Astrocyte of the spinal cord (primary cell): ENCODE measurements around the gene CEP192.
A peak's percentile ranks its signal among the peaks of the same experiment; 100 is the strongest.

Experiments used
- DNase-seq: peaks from one replicate; pipeline ENCODE4 v3.0.0; 2011; ENCODE audit warnings: low read depth, low spot score
- H3K4me3 ChIP-seq: 2 replicates; pipeline ENCODE4 v1.5.1; 2011; ENCODE audit warnings: low read depth, mild to moderate bottlenecking, low read length, moderate library complexity
- in situ Hi-C: cut with HindIII; loops from 2 replicates; pipeline ENCODE4 v1.10.0; 2017; ENCODE audit warnings: low sequenced_read_pairs
- TF ChIP-seq, protein P1 (sequence below): IDR thresholded peaks from 2 replicates; pipeline ENCODE4 v1.5.1; 2012; ENCODE audit warnings: low read depth, mild to moderate bottlenecking, low read length, inconsistent platforms

The CEP192 gene

GRCh38 chr18:13134551-13135401 is 143.6 kb downstream of the CEP192 start:
- no peak overlapping the region for H3K4me3 ChIP-seq
- no peak for DNase-seq
- TF ChIP-seq, protein P1, sequence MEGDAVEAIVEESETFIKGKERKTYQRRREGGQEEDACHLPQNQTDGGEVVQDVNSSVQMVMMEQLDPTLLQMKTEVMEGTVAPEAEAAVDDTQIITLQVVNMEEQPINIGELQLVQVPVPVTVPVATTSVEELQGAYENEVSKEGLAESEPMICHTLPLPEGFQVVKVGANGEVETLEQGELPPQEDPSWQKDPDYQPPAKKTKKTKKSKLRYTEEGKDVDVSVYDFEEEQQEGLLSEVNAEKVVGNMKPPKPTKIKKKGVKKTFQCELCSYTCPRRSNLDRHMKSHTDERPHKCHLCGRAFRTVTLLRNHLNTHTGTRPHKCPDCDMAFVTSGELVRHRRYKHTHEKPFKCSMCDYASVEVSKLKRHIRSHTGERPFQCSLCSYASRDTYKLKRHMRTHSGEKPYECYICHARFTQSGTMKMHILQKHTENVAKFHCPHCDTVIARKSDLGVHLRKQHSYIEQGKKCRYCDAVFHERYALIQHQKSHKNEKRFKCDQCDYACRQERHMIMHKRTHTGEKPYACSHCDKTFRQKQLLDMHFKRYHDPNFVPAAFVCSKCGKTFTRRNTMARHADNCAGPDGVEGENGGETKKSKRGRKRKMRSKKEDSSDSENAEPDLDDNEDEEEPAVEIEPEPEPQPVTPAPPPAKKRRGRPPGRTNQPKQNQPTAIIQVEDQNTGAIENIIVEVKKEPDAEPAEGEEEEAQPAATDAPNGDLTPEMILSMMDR = no peak
- in situ Hi-C loops = no loop called here

GRCh38 chr18:13136056-13136903 is 145.1 kb downstream of the CEP192 start:
- in situ Hi-C loops = no loop called here
- peak; percentile 21 for DNase-seq
- peak overlapping the region; percentile 44 for H3K4me3 ChIP-seq
- TF ChIP-seq, protein P1 = no peak

DNA sequence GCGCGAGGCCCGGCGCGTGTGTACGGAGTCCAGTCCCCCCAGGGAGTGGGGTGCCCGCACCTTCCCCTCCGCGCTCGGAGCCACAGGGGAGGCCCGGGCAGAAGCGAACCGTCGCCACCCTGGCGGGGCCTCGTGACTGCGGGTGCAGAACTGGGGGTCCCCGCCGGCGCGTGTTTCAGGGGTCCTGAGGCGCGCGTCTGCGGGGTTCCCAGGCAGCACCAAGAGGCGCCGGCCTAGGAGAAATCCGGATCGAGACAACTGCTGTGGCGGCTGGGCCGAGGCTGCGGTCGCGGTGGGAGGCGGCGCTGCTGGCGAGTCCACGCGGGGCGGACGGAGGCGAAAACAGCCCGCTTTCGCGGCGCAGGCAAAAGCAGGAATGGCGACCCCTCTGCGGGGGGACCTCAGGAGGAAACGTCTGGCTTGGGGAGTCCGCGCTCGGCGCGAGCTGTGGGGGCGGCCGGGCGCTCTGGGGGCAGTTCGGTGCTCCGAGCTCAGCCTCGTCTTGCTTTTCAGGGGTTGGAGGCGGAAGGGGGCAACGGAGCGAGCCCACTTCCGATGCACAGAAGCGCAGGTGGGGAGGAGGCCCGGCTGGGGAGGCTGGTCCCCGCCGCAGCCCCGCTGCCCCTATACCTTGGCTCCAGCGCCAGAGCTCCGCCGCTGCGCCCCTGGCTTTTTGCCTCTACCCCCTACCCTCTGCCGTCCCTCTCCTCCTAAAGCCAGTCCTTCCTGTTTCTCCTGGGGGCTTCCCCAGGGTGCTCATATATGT is 145.9 kb downstream of the CEP192 start:
- peak overlapping the region; percentile 44 for H3K4me3 ChIP-seq
- DNase-seq = peak; percentile 10
- in situ Hi-C loops = no loop called here
- TF ChIP-seq, protein P1 = no peak

DNA sequence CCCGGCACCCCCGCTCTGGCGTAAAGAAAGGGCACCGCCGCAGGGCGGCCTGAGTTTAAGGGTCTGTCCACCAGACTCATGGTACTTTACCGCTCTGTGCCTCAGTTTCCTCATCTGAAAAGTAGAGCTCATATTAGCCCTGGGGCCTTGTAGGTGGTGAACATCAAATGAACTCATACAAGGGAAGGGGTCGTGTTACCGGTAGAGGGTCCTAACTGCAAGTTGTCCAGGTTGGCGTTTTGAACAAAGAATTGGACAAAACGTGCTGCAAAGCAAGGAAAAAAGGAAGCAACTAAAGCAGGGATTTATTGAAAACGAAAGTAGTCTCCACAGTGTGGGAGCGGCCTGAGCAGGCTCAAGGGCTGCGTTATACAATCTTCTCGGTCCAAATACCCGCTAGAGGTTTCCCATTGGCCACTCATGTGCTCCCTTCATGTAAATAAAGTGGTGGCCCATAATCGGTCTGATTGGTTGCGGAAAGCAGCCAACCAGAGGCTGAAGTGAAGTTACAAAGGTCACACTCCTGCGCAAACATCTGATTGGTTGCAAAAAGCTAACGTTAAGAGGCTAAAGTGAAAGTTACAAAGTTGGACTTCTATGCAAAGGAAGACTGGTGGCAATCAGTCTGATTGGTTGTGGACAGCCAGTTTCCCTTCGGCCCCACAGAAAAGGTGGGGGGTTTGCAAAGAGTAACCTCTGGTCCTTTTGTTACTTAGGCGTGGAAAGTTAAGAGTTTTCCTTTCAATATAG is 146.7 kb downstream of the CEP192 start:
- TF ChIP-seq, protein P1 = no peak
- DNase-seq = no peak
- no peak overlapping the region for H3K4me3 ChIP-seq
- in situ Hi-C loops = no loop called here

DNA sequence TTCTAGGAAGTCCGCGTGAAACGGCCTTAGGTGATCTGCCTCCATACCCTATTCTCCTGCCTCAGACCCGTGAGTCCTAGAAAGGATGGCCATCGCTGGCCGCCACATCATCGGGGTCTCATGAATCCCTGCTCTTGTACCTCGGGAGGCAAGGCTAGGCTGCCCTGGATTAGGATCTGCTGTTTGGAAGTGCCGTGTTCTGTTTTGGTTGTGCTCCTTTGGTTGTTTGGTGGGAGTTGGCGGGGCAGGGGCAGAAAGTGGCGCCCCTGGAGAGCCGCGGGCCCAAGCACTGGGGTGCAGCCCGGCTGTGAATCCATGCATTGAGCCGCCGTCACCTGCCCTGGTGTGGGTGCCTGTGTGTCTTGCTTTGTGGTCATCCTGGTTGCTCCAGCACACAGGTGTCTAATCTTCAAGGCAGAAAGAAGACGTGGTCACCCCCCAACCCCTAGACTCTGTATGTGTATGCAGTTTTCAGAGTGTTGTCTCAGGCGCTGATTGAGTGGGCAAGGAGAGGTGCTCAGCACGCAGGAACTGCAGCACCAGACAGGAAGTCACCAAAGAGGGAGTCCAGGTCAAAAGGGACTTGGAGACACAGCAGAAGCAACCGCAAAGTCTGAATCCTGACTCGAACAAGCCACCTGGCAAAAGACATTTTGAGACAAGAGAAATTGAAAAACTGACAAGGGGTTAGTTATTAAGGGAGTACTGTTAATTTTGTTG is 147.4 kb downstream of the CEP192 start:
- H3K4me3 ChIP-seq = no peak overlapping the region
- in situ Hi-C loops = no loop called here
- TF ChIP-seq, protein P1 = no peak
- DNase-seq = no peak
